ENCODE measurements around the gene ZNF138.
"Not testable (repeated sequence)": the region's sequence is repeated elsewhere in the genome, so short reads cannot be mapped to it uniquely, and the experiment has no call there.

Gene ZNF138

DNA sequence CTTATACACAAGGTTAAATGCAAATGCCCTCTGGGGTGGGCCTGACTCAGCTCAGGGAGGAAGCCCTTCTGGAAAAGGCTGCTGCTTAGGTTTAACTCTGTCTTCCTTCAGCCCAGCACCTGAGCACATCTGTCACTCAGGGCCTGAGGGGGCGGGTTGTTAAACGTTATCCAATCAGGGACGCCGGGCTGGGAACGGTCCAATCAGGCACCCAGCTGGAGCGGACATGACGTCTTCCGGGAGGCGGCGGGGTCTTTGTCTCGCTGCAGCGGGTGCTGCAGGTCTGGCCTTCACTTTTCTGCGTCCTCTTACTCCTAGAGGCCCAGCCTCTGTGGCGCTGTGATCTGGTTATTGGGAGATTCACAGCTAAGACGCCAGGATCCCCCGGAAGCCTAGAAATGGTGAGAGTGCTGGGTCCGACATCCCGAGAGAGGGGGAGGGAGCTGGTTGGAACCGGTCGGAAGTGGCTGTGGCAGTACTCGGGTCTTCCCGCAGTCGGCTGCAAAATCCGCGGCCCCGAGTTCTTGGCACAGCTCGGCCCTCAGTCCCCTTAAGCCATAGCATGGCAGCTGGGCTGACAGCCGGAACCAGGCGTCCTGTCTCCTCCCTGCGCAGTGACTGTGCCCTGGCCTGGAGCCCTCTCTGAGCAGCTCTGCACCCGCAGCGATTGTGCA lies at the start of gene ZNF138:
TSS of gene ZNF138 (plus strand) at position 258 of the 674 bp plus-strand sequence. CDS start at position 399, 141 bp downstream.
- DNase-seq (ENCODE audit: low read depth): peak; percentile 83

- no peak for DNase-seq (ENCODE audit: low read depth)
Observed at GRCh38 chr7:64744680-64745079, 49.5 kb upstream of the ZNF138 start.

DNA sequence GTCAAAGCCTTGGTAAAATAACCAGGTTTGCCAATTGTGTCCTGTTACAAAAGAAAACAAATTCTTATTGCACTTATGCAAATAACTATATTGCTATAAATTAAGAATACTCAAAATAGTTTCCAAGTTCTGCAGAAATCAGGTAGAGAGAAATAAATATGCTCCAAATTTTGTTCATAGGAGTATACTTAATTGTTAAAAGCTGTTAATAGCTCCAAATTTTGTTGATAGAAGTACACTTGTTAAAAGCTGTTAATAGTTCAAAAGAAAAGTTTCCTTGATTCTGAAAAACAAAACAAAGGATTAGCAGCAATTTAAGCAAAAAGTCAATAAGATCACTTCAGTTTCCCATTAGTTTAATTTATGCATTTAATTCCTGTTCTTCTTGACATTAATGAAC lies 46.4 kb upstream of the ZNF138 start:
- no peak for DNase-seq (ENCODE audit: low read depth)

GRCh38 chr7:64753032-64753431 lies 41.2 kb upstream of the ZNF138 start:
- DNase-seq (ENCODE audit: low read depth): no peak

GRCh38 chr7:64755865-64756264 lies 38.4 kb upstream of the ZNF138 start:
- no peak for DNase-seq (ENCODE audit: low read depth)

DNA sequence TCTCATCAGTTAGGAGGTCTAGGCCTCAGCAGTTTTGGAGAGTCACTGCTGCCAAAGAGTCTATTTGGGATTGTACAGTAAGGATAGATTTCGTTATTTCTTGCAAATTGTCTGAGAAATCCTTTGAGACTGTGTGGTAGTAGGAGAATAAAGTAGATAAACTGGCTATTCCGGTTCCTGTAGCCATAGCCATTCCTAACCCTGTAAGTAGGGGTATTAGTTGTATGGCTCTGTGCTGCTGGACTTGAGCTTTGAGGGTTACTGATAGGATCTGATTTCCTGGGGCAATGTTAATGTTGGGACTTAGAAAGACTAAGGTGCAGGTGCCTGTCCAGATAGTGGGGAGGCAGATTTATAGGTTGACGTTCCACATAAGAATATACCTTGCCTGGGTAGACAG lies 36.1 kb upstream of the ZNF138 start:
- DNase-seq (ENCODE audit: low read depth): no peak

DNA sequence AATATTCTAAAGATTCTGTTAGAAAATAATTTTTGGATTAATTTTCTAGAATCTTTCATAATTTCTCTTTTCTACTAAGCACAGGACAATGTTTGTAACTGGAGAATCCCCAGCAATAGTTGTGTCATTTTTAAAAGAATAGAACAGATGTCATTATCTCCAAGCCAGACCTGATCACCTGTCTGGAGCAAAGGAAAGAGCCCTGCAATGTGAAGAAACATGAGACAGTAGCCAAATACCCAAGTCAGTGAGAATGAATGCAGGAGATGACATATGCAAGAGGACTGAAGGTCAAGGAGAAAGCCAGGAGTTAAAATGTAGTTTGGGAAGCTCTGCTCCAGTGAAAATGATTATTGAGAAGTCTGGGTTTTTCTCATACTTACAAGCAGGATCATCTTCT lies 25.4 kb upstream of the ZNF138 start:
- DNase-seq (ENCODE audit: low read depth): no peak

DNA sequence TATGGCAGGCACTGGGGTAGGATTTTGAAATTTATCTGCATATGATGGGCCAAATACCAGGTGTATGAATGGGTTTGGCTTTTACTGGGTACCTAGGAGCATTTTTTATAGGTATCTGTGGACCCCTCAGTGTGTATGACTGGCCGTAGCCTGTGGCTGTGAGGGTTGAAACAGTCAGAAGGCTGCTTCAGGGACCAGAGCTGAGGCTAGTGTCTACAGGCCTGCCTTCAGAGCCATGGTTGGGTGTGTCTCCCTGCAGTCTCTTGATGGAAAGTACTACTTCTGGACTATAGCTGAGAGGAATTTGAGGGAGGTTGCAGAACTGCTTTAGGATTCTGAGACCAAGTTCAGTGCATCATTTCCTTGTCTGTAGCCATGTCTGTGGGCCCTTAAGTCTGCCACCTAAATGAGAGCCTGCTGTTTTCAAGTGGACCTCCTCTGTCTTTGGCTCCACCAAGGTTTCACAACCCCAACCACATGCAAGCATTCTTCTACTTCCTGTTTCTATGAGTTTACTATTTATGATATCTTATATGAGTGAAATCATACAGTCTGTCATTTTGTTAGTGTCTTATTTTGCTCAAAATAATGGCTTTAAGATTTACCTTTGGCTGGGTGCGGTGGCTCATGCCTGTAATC lies 19.9 kb upstream of the ZNF138 start:
- no peak for DNase-seq (ENCODE audit: low read depth)

DNA sequence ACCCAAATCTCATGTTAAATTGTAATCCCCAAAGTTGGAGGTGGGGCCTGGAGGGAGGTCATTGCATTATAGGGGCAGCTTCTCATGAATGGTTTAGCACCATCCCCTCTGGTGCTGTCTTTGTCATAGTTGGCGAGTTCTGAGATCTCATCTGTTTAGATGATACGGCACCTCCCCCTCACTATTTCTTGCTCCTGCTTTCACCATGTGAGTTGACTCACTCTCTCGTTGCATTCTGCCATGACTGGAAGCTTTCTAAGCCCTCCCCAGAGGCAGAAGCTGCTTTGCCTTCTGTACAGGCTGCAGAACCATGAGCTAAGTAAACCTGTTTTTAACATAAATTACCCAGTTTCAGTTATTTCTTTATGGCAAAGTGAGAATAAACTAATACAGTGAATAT lies 18.9 kb upstream of the ZNF138 start:
- DNase-seq (ENCODE audit: low read depth): no peak

- DNase-seq (ENCODE audit: low read depth): not testable (repeated sequence)
Observed at GRCh38 chr7:64784842-64785241, 9.4 kb upstream of the ZNF138 start.

- DNase-seq (ENCODE audit: low read depth): no peak
Observed at GRCh38 chr7:64787295-64787694, 6.9 kb upstream of the ZNF138 start.

- DNase-seq (ENCODE audit: low read depth): not testable (repeated sequence)
Observed at GRCh38 chr7:64789241-64789640, 5.0 kb upstream of the ZNF138 start.

GRCh38 chr7:64793106-64793755 lies 997 bp upstream of the ZNF138 start:
- DNase-seq (ENCODE audit: low read depth): no peak

DNA sequence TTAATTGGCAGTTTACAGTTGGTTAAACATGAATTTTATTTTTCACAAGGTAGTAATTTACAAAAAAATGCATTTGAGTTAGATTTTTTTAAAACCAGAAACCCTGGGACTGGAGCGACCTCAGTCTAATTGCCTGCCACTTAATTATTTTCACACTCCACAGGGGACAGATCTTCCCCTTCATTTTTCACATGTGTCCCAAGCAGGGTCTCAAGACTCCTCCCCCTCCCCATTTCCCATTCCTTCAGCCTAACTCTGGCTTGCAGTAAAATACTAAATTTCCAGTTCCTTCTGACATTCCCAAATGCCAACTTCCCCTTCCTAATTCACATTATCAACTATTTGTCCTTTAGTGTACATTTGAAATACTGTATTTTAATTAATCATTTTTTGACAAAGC lies 948 bp downstream of the ZNF138 start:
- DNase-seq (ENCODE audit: low read depth): no peak

- DNase-seq (ENCODE audit: low read depth): not testable (repeated sequence)
Observed at GRCh38 chr7:64799169-64799568, 4.9 kb downstream of the ZNF138 start.

- no peak for DNase-seq (ENCODE audit: low read depth)
Observed at GRCh38 chr7:64802699-64803098, 8.5 kb downstream of the ZNF138 start.

GRCh38 chr7:64807731-64808365 lies 13.6 kb downstream of the ZNF138 start:
- DNase-seq (ENCODE audit: low read depth): no peak

DNA sequence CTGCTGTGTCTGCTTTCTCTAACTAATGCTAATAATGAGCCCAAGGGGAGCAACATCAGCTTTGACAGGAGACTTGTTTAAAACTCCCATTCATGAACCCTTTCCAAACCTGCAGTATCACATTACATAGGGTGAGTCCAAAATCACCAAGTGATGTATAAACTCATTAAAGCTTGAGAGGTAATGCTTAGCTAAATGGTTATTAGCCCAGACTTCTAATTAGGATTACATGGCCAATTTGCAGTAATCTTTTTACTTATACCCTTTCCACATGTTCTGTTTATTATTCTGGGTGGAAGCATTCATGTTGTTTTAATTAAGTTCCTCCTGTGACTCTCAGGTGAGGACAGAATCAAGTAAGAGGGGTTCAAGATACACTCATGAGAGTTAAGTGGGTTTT lies 17.5 kb downstream of the ZNF138 start:
- DNase-seq (ENCODE audit: low read depth): no peak

DNA sequence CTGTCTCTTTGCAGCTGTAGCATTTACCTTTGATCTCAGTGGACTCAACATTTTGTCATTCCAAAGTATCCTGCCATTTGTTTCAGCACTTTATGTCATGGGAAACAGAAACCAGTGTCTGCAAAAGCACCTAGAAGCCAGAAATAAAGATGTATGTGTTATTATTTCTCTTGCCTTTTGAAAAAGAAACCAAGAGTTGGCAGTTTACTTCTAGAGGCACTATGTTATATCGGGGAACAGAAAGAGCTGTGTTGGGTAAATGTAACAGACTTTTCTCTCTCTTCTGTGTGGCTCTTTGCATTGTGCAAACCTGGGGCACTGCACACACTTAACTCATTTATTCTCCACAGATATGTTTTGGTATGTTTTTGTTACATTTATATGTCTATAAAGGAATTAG lies 36.7 kb downstream of the ZNF138 start:
- no peak for DNase-seq (ENCODE audit: low read depth)

- no peak for DNase-seq (ENCODE audit: low read depth)
Observed at GRCh38 chr7:64832136-64832535, 37.9 kb downstream of the ZNF138 start.

- no peak for DNase-seq (ENCODE audit: low read depth)
Observed at GRCh38 chr7:64834989-64835388, 40.8 kb downstream of the ZNF138 start.

DNA sequence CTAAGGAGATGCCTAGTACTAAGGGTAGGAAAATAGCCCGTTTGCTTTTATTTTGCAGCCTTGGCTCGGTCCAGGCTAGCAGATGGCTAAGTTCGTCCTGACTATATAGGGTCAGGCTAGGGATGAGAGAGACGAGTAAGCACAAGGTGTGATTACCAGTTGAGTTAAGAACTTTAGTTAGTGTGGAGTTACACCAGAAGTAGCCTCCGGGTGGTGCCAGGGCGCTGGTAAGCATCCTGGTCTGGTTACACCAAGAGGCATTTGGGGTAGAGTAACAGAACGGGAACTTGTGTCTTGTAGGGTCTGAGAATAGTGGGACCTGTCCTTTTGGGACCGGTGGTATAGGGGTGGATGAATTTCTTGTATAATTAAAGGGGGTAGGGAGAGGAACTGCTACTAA lies 41.6 kb downstream of the ZNF138 start:
- DNase-seq (ENCODE audit: low read depth): not testable (repeated sequence)

GRCh38 chr7:64838051-64838450 lies 43.8 kb downstream of the ZNF138 start:
- not testable (repeated sequence) for DNase-seq (ENCODE audit: low read depth)

Measured in fibroblast of the conjunctiva (primary cell).